AG04450 (cell line): ENCODE data around the gene UBTF. TPM values are rescaled to one million over a fixed set of nuclear protein-coding genes. Genes with fewer than 3 reads are reported as not detected.

Source experiments
- CTCF ChIA-PET: fragments of 300-600, 350-600 bp; formaldehyde crosslinking; extraction: SDS; loops from one replicate; lab custom pipeline; 2022; ENCODE audit warnings: antibody characterized with exemption, inconsistent platforms; lab: Charles Lee
- POLR2A ChIA-PET: fragments of 350-600 bp; formaldehyde crosslinking; extraction: SDS; loops from one replicate; lab custom pipeline; 2021; ENCODE audit warnings: antibody characterized with exemption, inconsistent platforms; lab: Yijun Ruan, JAX
- DNase-seq: peaks from one replicate; pipeline ENCODE4 v3.0.0-alpha.2; 2011; ENCODE audit warnings: low read depth, low spot score
- H3K27ac ChIP-seq: one replicate; pipeline ENCODE4 v1.5.1; 2012; ENCODE audit warnings: low read depth, low read length, control low read depth
- H3K27me3 ChIP-seq: one replicate; pipeline ENCODE4 v1.6.0; 2012; ENCODE audit warnings: low read length; ENCODE audit not compliant: control insufficient read depth, insufficient read depth
- H3K4me3 ChIP-seq: 2 replicates; pipeline ENCODE4 v1.5.1; 2011; ENCODE audit warnings: mild to moderate bottlenecking, low read depth, low read length, control low read depth
- H3K9me3 ChIP-seq: 2 replicates; pipeline ENCODE4 v1.5.1; 2012; ENCODE audit warnings: low read length; ENCODE audit not compliant: control insufficient read depth, insufficient read depth
- polyA plus RNA-seq: library from polyadenylated mRNA; depleted of rRNA; stranded (reverse); fragments of >200 nt; gene quantifications from 2 replicates; pipeline ENCODE4 v1.2.3, GENCODE V29; 2011
- TF ChIP-seq, protein P1 (sequence below): IDR thresholded peaks from 2 replicates; pipeline ENCODE4 v1.5.1; 2011; ENCODE audit warnings: low read depth, low read length, control low read depth, inconsistent platforms

The UBTF gene
- polyA plus RNA-seq, 1 experiment = 26.6 TPM

DNA sequence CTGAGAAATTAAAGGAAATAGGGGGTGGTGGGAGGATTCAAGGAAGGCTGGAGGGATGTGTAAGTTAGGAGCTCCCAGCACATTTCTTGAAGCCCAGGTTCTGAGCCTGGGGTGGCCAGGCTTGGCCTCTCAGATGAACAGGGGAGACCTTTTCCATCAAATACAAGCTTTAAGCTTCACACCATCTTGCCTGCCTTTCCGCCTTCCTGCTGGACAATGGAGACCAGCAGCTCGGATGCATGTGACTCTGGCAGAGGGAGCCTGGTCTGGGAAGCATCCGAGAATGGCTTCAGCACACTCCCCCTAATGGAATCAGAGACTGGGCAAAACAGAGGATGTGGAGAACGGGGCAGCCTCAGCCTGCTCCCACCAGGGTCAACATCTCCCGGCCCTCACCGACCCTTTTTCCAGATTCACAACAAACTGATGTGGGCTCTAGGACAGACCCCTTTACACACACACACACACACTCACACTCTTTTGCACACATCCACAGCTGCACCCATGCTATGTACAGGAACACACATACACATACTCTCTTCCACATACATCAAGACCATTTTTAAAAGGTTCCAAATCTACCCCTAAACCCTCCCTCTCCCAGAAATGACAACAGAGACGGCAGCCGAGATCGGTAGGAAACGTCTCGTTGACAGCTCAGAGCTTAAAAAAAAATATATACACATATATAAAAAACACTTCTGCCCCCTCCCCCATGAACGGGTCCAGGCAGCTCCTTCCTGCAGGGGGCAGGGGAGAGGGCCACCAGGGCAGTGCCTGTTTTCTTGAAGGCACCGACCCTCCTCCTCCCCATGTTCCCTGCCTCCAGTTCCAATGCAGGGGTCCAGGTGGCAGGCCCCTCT, 13.3 kb downstream of the UBTF start:
- CTCF ChIA-PET = interaction anchor here (0.5 to 1.6 kb wide), 6 partner anchors 11 to 139 kb away, joined by 3 to 10 read pairs (median 4); partner anchors contain the start of gene GRN
- POLR2A ChIA-PET = interaction anchor here (0.7 kb wide), 1 partner anchor 15 kb away, joined by 3 read pairs; no protein-coding TSS in a partner anchor
- DNase-seq = no peak
- Histone ChIP-seq H3K4me3 (no peak overlapping the region), H3K27ac (peak overlapping the region; percentile 31), H3K27me3 (no peaks in the 10 kb centered on the region), H3K9me3 (no peaks in the 10 kb centered on the region)
- TF ChIP-seq, protein P1, sequence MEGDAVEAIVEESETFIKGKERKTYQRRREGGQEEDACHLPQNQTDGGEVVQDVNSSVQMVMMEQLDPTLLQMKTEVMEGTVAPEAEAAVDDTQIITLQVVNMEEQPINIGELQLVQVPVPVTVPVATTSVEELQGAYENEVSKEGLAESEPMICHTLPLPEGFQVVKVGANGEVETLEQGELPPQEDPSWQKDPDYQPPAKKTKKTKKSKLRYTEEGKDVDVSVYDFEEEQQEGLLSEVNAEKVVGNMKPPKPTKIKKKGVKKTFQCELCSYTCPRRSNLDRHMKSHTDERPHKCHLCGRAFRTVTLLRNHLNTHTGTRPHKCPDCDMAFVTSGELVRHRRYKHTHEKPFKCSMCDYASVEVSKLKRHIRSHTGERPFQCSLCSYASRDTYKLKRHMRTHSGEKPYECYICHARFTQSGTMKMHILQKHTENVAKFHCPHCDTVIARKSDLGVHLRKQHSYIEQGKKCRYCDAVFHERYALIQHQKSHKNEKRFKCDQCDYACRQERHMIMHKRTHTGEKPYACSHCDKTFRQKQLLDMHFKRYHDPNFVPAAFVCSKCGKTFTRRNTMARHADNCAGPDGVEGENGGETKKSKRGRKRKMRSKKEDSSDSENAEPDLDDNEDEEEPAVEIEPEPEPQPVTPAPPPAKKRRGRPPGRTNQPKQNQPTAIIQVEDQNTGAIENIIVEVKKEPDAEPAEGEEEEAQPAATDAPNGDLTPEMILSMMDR = peak; percentile 37

DNA sequence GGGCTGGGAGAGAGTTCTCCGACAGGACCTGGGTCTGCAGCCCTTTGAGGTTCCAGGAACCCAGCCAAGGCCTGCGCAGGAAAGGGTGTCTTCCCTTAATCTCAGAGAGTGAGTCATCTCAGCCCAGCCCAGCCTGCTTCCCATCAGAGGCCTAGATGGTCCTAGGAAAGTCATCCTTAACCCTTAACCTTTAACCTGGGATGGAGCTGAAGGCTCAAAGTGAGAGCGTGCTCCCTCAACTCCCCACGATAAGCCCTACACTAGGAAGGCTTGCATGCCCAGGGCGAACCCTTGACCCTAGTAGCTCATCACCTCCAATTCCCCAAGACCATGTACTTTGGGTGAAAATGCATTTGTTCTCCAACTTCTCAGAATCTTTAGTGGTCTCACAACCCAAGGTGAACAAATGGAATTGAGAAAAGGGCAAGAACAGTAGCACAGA, 15.0 kb downstream of the UBTF start:
- POLR2A ChIA-PET = interaction anchor here (0.6 kb wide), 2 partner anchors 14 to 31 kb away, joined by 3 read pairs; no protein-coding TSS in a partner anchor
- DNase-seq = no peak
- H3K4me3 ChIP-seq = no peak overlapping the region
- CTCF ChIA-PET = interaction anchor here (0.5 to 1.4 kb wide), 6 partner anchors 13 to 327 kb away, joined by 3 to 8 read pairs (median 4); no protein-coding TSS in a partner anchor
- TF ChIP-seq, protein P1 = no peak
- no peaks in the 10 kb centered on the region for H3K27me3 ChIP-seq
- no peaks in the 10 kb centered on the region for H3K9me3 ChIP-seq
- H3K27ac ChIP-seq = peak overlapping the region; percentile 47

GRCh38 chr17:44203731-44204440, 15.6 kb downstream of the UBTF start:
- TF ChIP-seq, protein P1 = peak; percentile 69
- ChIA-PET CTCF (interaction anchor here (0.5 to 1.4 kb wide), 7 partner anchors 13 to 147 kb away, joined by 3 to 7 read pairs (median 4); partner anchors contain the start of gene GRN), POLR2A (interaction anchor here (0.6 to 1.0 kb wide), 2 partner anchors 30 to 105 kb away, joined by 3 read pairs; partner anchors contain the start of gene RUNDC3A)
- Histone ChIP-seq H3K27ac (peak overlapping the region; percentile 47), H3K4me3 (no peak overlapping the region), H3K27me3 (no peaks in the 10 kb centered on the region), H3K9me3 (no peaks in the 10 kb centered on the region)
- DNase-seq = no peak

DNA sequence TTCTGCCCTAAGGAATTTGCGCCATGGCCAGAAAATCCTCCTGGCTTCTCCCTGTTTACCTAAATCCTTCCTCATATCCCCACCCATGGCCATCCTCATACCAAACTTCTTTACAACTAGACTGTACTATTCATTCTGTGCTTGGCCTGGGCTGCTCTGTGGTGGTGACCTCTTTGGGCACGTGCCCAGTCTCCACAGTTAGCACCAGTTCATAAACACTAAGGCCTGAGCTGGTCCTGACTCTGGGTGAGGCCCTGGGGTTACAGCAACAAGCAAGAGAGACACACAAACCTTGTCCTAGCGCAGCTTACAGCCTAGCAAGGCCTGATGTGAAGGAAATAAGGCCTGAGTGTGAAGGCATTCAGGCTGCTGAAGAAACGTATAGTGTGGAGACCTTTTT, 16.7 kb downstream of the UBTF start:
- H3K9me3 ChIP-seq = no peaks in the 10 kb centered on the region
- TF ChIP-seq, protein P1 = no peak
- no peak overlapping the region for H3K4me3 ChIP-seq
- no peaks in the 10 kb centered on the region for H3K27me3 ChIP-seq
- ChIA-PET POLR2A (no interaction called here), CTCF (interaction anchor here (1.6 kb wide), 1 partner anchor 129 kb away, joined by 4 read pairs; no protein-coding TSS in a partner anchor)
- no peak overlapping the region for H3K27ac ChIP-seq
- DNase-seq = no peak
